ENCODE results near the gene OR6X1.
"Not testable (repeated sequence)": the region's sequence is repeated elsewhere in the genome, so short reads cannot be mapped to it uniquely, and the experiment has no call there.

The OR6X1 gene

DNA sequence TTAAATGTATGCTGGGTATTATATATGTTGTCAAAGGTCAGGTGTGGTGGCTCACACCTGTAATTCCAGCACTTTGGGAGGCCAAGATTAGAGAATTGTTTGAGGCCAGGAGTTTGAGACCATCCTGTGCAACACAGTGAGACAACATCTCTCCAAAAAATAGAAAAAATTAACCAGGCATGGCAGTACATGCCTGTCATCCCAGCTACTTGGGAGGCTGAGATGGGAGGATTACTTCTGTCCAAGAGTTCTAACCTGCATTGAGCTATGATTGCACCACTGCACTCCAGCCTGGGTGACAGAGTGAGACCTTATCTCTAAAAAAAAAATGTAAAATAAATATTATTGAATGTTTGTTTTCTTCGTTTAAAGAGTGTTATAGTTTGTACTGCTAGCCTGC lies 11.3 kb upstream of the OR6X1 start:
- no peaks in the 10 kb centered on the region for H3K9me3 ChIP-seq (ENCODE audit: low read depth, low read length)
- no peaks in the 10 kb centered on the region for H3K36me3 ChIP-seq (ENCODE audit: insufficient read depth, low read length)
- H3K4me3 ChIP-seq = no peak overlapping the region
- H3K9ac ChIP-seq (ENCODE audit: insufficient read length) = no peak overlapping the region
- TF ChIP-seq POLR2AphosphoS5 (IDR thresholded peaks at IDR 0.05; ENCODE audit: borderline replicate concordance, low read depth, low read length) = no peak
- TF ChIP-seq EZH2 (IDR thresholded peaks at IDR 0.05) = no peak
- TF ChIP-seq FOXP2 (optimal IDR thresholded peaks at IDR 0.05; ENCODE audit: control extremely low read depth, extremely low read length, insufficient read depth) = no peak
- no peak overlapping the region for H3K27ac ChIP-seq
- DNase-seq (ENCODE audit: low read depth, low spot score) = no peak

DNA sequence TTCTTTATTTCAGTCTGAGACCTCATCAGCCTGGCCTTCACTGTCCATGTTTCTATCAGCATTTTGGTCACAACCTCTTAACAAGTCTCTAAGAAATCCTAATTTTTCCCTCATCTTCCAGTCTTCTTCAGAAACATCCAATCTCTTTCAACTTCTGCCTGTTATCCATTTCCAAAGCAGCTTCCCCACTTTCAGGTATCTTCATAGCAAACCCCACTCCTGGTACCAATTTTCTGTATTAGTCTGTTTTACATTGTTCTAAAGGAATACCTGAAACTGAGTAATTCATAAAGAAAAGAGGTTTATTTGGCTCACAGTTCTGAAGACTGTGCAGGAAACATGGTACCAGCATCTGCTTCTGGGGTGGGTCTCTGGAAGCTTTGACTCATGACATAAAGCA lies 8.1 kb upstream of the OR6X1 start:
- Histone ChIP-seq H3K27ac (no peak overlapping the region), H3K9me3 (ENCODE audit: low read depth, low read length) (no peaks in the 10 kb centered on the region), H3K9ac (ENCODE audit: insufficient read length) (no peak overlapping the region), H3K36me3 (ENCODE audit: insufficient read depth, low read length) (no peaks in the 10 kb centered on the region), H3K4me3 (no peak overlapping the region)
- no peak for DNase-seq (ENCODE audit: low read depth, low spot score)
- TF ChIP-seq FOXP2 (optimal IDR thresholded peaks at IDR 0.05; ENCODE audit: control extremely low read depth, extremely low read length, insufficient read depth) (no peak), EZH2 (IDR thresholded peaks at IDR 0.05) (no peak), POLR2AphosphoS5 (IDR thresholded peaks at IDR 0.05; ENCODE audit: borderline replicate concordance, low read depth, low read length) (no peak)

- no peak overlapping the region for H3K9ac ChIP-seq (ENCODE audit: insufficient read length)
- no peaks in the 10 kb centered on the region for H3K9me3 ChIP-seq (ENCODE audit: low read depth, low read length)
- no peak for DNase-seq (ENCODE audit: low read depth, low spot score)
- no peak overlapping the region for H3K27ac ChIP-seq
- H3K36me3 ChIP-seq (ENCODE audit: insufficient read depth, low read length) = no peaks in the 10 kb centered on the region
- H3K4me3 ChIP-seq = no peak overlapping the region
- TF ChIP-seq EZH2 (IDR thresholded peaks at IDR 0.05) (no peak), POLR2AphosphoS5 (IDR thresholded peaks at IDR 0.05; ENCODE audit: borderline replicate concordance, low read depth, low read length) (no peak), FOXP2 (optimal IDR thresholded peaks at IDR 0.05; ENCODE audit: control extremely low read depth, extremely low read length, insufficient read depth) (no peak)
Observed at GRCh38 chr11:123760894-123761293, 6.6 kb upstream of the OR6X1 start.

- Histone ChIP-seq H3K36me3 (ENCODE audit: insufficient read depth, low read length) (no peaks in the 10 kb centered on the region), H3K9me3 (ENCODE audit: low read depth, low read length) (no peaks in the 10 kb centered on the region), H3K27ac (no peak overlapping the region), H3K9ac (ENCODE audit: insufficient read length) (no peak overlapping the region), H3K4me3 (no peak overlapping the region)
- no peak for DNase-seq (ENCODE audit: low read depth, low spot score)
- TF ChIP-seq POLR2AphosphoS5 (IDR thresholded peaks at IDR 0.05; ENCODE audit: borderline replicate concordance, low read depth, low read length) = no peak
- TF ChIP-seq FOXP2 (optimal IDR thresholded peaks at IDR 0.05; ENCODE audit: control extremely low read depth, extremely low read length, insufficient read depth) = no peak
- TF ChIP-seq EZH2 (IDR thresholded peaks at IDR 0.05) = no peak
Observed at GRCh38 chr11:123757976-123758375, 3.7 kb upstream of the OR6X1 start.

- DNase-seq (ENCODE audit: low read depth, low spot score) = no peak
- Histone ChIP-seq H3K9me3 (ENCODE audit: low read depth, low read length) (no peaks in the 10 kb centered on the region), H3K4me3 (no peak overlapping the region), H3K27ac (no peak overlapping the region), H3K36me3 (ENCODE audit: insufficient read depth, low read length) (no peaks in the 10 kb centered on the region), H3K9ac (ENCODE audit: insufficient read length) (no peak overlapping the region)
- TF ChIP-seq EZH2 (IDR thresholded peaks at IDR 0.05) (no peak), POLR2AphosphoS5 (IDR thresholded peaks at IDR 0.05; ENCODE audit: borderline replicate concordance, low read depth, low read length) (no peak), FOXP2 (optimal IDR thresholded peaks at IDR 0.05; ENCODE audit: control extremely low read depth, extremely low read length, insufficient read depth) (no peak)
Observed at GRCh38 chr11:123755813-123756212, 1.5 kb upstream of the OR6X1 start.

DNA sequence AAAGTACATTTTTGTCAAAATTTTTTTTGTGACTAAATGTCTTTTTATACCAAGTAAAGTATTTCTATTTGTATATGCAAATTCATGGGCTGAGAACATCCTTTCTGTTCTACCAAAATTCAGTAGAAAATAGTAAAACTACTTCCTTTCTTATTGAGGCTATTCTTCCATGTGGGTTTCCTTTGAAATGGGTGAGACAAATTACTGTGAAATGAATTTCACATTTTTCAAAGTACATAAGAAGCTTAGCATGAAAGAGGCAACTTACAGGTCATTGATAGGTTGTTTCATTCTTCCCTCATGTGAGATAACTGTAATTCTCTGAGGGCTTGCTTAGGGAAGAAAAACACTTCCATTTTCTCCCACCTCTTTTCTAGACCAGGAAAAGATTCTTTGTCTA lies 1.0 kb upstream of the OR6X1 start:
- Histone ChIP-seq H3K36me3 (ENCODE audit: insufficient read depth, low read length) (no peaks in the 10 kb centered on the region), H3K27ac (no peak overlapping the region), H3K9me3 (ENCODE audit: low read depth, low read length) (no peaks in the 10 kb centered on the region), H3K9ac (ENCODE audit: insufficient read length) (no peak overlapping the region), H3K4me3 (no peak overlapping the region)
- DNase-seq (ENCODE audit: low read depth, low spot score) = no peak
- no peak for TF ChIP-seq FOXP2 (optimal IDR thresholded peaks at IDR 0.05; ENCODE audit: control extremely low read depth, extremely low read length, insufficient read depth)
- TF ChIP-seq EZH2 (IDR thresholded peaks at IDR 0.05) = no peak
- no peak for TF ChIP-seq POLR2AphosphoS5 (IDR thresholded peaks at IDR 0.05; ENCODE audit: borderline replicate concordance, low read depth, low read length)

- no peaks in the 10 kb centered on the region for H3K9me3 ChIP-seq (ENCODE audit: low read depth, low read length)
- H3K9ac ChIP-seq (ENCODE audit: insufficient read length) = no peak overlapping the region
- no peak for DNase-seq (ENCODE audit: low read depth, low spot score)
- H3K36me3 ChIP-seq (ENCODE audit: insufficient read depth, low read length) = no peaks in the 10 kb centered on the region
- TF ChIP-seq FOXP2 (optimal IDR thresholded peaks at IDR 0.05; ENCODE audit: control extremely low read depth, extremely low read length, insufficient read depth) (no peak), POLR2AphosphoS5 (IDR thresholded peaks at IDR 0.05; ENCODE audit: borderline replicate concordance, low read depth, low read length) (no peak), EZH2 (IDR thresholded peaks at IDR 0.05) (no peak)
- no peak overlapping the region for H3K27ac ChIP-seq
- no peak overlapping the region for H3K4me3 ChIP-seq
Observed at GRCh38 chr11:123753110-123753509, 1.2 kb downstream of the OR6X1 start.

DNA sequence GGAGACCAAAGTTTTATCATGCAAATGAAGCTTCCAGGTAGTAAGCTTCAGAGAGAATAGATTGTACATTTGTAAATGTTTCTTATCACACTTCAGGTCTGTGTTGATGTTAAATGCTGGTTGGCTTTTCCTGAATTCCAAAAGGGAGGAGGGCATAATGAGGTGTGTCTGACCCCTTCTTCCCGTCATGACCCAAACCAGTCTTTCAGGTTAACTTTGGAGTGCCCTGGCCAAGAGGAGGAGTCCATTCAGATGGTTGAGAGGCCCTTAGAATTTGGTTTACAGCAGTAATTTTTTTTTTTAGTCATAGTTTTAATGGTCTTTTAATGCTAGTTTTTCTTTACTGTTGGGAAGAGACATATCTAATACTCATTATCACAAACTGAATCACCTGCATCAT lies 2.5 kb downstream of the OR6X1 start:
- Histone ChIP-seq H3K4me3 (no peak overlapping the region), H3K27ac (no peak overlapping the region), H3K36me3 (ENCODE audit: insufficient read depth, low read length) (no peaks in the 10 kb centered on the region), H3K9me3 (ENCODE audit: low read depth, low read length) (no peaks in the 10 kb centered on the region), H3K9ac (ENCODE audit: insufficient read length) (no peak overlapping the region)
- TF ChIP-seq FOXP2 (optimal IDR thresholded peaks at IDR 0.05; ENCODE audit: control extremely low read depth, extremely low read length, insufficient read depth) = no peak
- TF ChIP-seq POLR2AphosphoS5 (IDR thresholded peaks at IDR 0.05; ENCODE audit: borderline replicate concordance, low read depth, low read length) = no peak
- no peak for TF ChIP-seq EZH2 (IDR thresholded peaks at IDR 0.05)
- no peak for DNase-seq (ENCODE audit: low read depth, low spot score)

DNA sequence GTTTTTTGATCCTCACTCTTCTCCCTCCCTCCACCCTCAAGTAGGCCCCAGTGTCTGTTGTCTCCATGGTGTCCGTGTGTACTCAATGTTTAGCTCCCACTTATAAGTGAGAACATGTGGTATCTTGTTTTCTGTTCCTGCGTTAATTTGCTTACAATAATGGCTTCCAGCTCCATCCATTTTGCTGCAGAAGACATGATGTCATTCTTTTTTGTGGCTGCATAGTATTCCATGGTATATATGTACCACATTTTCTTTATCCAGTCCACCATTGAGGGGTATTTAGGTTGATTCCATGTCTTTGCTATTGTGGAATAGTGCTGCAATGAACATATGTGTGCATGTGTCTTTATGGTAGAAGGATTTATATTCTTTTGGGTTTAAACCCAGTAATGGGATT lies 6.0 kb downstream of the OR6X1 start:
- DNase-seq (ENCODE audit: low read depth, low spot score) = not testable (repeated sequence)

More for the DNA sequence above, 6.0 kb downstream of the OR6X1 start:
- not testable (repeated sequence) for H3K9ac ChIP-seq (ENCODE audit: insufficient read length); H3K27ac ChIP-seq; H3K9me3 ChIP-seq (ENCODE audit: low read depth, low read length); H3K36me3 ChIP-seq (ENCODE audit: insufficient read depth, low read length); H3K4me3 ChIP-seq

Data from SK-N-MC (cell line).